Ureter (tissue), 1 donor: ENCODE data around the gene MAX. TPM values are rescaled to one million over a fixed set of nuclear protein-coding genes. Genes with fewer than 3 reads are reported as not detected.

Experiments
- DNase-seq: peaks from one replicate; pipeline ENCODE4 v3.0.0-alpha.2; 2020; ENCODE audit warnings: low spot score
- total RNA-seq: library from RNA; stranded (reverse); gene quantifications from one replicate; pipeline ENCODE4 v1.2.4, GENCODE V29; 2023
- donor health status: DM: yes; HTN: yes; CAD: no.

Gene MAX, protein sequence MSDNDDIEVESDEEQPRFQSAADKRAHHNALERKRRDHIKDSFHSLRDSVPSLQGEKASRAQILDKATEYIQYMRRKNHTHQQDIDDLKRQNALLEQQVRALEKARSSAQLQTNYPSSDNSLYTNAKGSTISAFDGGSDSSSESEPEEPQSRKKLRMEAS
- total RNA-seq = 109 TPM

DNA sequence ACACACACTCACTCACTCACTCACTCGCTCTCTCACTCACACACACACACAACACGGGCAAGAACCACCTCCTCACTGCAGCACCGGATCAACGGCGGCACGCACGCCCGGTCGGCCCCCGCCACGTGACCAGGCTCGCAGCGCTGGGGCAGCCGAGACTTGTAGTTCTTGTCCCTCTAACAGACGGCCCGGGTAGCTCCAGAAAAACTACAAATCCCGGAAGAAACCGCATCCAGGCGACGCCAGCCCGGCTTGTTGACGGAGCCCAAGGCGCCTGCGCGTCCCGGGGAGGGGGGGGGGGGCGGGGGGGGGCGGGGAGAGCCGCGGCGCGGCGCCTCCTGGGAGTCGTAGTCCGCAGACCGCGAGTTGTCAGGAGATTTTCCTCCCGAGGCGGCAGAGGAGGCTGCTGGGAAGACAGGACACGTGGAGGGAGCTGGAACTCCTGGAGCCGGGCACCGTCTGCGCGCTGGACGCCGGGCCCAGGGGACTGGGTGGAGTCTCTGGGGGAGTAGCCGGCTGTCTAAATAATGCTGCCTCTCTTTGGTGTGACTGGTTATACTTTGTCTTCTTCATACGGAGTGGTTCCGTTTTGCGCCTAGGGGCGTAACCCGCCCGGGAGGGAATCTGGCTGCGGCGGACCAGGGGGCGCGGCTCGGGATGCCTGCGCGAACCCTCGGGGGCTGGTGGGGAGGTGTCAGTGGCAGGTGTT lies at the start of gene MAX:
Gene MAX, minus strand, starts transcription at position 77 of the 709 bp plus-strand sequence. CDS start 178 bp downstream, outside the sequence.
- DNase-seq = peak; percentile 99

DNA sequence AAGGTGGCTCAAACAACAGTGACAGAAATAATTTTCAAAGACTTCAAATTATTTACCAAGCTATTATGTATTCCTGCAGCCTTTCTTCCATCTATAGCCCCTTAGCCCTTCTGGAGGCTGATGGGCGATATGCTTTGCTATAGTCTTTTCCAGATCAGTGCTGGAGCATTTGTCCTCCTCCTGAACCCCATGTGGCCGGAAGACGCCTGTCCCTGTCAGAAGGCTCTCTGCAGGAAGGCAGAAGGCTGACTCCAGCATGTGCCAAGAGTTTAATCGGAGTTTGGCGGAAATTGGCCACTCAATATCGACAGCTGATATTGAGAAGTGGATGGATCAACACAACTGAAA lies 49.3 kb upstream of the MAX start:
- DNase-seq = no peak

DNA sequence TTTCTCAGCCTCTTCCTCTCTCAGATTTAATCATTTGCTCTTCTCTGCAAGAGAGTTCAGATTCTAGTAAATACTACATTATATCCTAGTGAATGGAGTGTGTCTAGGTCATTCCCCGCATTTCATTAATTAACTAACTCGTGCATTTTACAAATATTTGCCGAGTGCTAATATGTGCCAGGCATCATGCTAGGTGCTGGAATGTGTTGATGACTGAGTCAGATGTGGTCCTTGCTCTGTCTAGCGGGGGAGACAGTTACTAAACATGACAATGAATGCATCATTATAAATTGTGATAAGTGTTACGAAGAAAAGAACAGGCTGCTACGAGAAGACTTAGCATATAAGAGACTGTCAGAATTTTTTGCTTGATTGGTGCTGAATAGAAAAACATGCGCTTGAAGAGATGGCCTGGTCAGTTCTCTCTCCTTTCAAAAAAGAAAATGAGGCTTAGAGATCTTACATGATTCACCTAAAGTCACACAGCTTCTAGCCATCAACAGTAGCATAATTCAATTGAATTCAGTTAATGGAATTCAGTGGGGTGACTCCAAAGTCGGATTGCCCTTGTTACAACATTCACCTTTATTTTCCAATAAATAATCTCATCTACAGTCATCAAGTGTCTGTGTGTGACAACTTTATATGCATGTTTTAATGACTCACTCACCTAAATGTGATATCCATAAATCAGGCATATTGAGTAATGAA lies 48.7 kb upstream of the MAX start:
- DNase-seq = no peak

GRCh38 chr14:65149116-65149515 lies 46.8 kb upstream of the MAX start:
- DNase-seq = no peak

DNA sequence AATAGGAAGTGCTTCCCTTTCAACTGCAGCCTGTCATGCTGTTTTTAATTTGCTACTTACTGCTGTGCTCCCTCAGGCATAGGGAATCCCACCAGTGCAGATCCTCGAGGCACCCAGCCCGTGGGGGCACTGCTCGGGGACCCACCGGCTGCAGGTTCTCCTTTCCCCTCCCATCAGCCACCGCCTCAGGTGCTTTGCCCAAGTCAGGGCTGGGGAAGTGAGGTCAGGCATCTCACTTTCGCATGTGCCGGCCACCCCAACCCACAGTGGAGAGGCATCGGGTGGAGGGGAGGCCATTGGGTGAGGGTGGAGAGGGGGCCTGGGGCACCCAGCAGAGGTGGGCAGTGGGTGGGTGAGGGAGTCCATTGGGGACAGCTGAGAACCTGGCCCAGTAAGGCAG lies 41.9 kb upstream of the MAX start:
- no peak for DNase-seq

DNA sequence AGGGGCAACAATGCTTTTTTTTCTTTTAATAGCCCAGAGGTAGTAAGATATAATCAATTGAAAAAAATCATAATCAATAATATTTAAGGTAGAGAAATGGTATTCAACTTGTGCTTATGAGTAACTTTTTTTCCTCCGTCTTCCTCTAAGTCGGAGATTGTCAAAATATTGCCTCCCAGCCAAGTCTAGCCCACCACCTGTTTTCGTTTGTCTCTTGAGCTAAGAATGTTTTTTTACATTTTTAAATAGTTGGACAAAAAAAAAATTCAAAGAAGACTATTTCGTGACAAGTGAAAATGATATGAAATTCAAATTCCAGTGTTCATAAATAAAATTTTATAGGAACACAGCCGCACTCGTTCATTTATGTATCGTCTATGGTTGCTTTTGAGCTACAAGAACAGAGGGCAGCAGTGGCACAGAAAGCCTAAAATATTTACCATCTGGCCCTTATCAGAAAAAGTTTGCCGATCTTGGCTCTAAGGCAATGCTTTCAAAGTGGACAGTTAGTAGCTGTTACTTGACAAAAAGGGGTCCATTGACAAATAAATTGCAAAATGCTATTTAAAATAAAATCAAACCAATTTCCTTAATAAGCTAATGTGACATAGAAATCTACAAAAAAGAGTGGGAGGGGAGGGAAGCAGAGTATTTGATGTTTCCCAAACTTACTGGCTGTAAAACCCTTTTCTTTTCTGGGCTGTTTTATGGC lies 40.8 kb upstream of the MAX start:
- no peak for DNase-seq

DNA sequence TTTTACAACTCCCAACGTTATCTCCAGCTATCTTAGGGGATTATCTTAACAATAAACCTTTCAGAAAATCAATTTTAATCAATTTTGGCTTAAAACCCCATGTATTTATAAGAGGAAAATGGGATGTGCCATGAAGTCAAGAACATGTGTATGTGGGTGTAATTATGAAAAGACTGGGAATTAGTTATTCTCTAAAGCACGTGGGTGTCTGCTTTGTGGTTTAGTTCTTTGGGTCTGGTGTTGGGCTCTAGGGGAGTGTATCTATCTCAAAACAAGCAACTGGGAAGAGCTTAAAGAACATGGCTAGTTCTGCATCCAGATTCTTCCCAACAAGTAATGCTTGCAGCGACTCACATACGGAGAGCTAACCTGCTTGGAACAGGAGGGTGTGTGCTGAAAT lies 40.1 kb upstream of the MAX start:
- DNase-seq = no peak

DNA sequence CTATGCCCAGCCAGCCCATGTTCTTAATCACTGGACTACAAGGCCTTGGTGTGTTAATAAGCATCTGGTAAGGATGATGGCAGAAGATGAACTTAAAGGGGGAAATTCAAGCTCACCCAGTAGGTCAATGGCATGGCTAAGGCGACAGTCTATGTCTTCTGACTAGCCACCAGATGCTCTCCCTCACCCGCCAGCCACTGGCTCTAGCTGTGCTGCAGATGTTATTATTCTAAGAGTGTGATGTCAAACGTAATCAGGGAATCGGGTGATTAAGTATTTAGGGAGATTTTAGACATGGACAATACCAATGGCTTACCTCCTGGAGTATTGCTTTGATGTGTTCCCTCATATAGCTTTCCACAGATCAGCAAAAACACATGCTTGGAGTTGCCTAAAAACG lies 39.2 kb upstream of the MAX start:
- DNase-seq = no peak

DNA sequence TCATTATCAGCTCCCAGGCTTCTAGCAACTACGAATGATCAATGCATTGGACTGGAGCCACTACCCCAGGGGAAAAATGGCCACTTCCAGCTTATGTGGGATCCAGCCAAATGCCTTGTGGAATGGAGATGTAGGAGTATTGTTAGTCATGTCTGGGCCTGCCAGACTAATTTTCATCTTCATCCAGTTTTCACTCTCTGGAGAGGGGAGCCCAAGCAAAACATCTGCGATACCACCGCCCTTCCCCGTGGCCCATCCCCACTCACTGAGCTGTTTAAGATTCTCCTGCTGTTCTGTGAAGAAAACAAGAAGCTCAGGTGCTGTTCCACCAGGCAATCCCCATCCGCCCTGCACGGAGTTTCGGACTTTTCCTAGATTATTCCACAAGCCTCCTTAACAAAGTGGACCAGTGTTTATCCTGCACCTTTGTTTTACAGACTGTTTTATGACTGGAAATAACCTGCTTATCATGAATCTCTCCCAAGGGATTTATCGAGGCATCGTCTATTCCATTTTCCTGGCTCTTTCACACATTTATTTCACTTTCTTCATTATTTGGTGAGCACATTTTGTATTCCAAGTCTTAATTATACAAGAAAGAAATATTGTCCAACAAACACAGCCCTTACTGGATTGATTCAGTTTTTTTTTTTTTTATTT lies 35.5 kb upstream of the MAX start:
- DNase-seq = no peak

- DNase-seq = no peak
These were observed 32.6 kb upstream of the MAX start for GRCh38 chr14:65134651-65135579.

DNA sequence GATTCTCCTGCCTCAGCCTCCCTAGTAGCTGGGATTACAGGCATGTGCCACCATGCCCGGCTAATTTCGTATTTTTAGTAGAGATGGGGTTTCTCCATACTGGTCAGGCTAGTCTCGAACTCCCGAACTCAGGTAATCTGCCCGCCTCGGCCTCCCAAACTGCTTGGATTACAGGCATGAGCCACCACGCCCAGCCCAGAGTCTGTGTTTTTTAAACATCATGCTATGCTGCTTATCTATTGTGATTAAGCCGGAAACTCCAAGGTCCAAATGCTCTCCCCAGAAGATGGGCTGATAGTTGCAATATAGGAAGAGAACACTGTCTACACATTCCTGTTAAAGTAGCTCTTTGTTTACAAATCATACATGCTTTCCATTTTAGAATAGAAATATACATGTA lies 30.5 kb upstream of the MAX start:
- no peak for DNase-seq

DNA sequence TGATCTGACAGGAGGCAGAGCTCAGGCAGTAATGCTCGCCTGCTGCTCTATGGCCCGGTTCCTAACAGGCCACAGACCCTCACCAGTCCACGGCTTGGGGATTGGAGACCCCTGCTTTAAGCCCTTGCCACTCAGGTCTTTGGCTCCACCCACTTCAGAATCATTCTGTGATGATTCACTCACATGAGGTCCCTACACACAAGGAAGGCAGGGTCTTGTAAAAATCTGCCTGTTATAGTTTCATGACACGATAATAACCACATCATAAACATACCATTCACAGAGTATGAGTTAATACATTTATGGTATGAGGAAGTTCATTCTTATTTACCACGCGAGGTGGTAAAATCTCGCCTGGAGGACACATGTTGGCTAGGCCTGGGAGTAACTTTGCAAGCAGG lies 29.0 kb upstream of the MAX start:
- DNase-seq = no peak

DNA sequence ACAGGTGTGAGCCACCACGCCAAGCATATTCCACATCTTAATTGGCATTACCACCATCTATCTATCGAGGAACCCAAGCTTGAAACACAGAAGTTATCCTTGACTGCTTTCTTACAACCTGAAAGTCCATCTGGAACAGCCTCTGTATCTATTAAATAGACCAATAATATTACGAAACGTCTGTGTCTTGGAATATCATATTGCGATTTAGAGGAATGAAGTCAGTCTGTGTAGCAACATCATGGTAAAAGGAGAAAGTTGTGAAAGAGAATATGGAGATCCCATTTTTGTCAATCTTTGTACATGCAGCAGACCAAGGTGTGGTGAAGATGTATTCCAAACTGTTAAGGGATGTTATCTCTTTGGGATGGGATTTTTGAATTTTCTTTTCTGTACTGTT lies 25.8 kb upstream of the MAX start:
- no peak for DNase-seq

DNA sequence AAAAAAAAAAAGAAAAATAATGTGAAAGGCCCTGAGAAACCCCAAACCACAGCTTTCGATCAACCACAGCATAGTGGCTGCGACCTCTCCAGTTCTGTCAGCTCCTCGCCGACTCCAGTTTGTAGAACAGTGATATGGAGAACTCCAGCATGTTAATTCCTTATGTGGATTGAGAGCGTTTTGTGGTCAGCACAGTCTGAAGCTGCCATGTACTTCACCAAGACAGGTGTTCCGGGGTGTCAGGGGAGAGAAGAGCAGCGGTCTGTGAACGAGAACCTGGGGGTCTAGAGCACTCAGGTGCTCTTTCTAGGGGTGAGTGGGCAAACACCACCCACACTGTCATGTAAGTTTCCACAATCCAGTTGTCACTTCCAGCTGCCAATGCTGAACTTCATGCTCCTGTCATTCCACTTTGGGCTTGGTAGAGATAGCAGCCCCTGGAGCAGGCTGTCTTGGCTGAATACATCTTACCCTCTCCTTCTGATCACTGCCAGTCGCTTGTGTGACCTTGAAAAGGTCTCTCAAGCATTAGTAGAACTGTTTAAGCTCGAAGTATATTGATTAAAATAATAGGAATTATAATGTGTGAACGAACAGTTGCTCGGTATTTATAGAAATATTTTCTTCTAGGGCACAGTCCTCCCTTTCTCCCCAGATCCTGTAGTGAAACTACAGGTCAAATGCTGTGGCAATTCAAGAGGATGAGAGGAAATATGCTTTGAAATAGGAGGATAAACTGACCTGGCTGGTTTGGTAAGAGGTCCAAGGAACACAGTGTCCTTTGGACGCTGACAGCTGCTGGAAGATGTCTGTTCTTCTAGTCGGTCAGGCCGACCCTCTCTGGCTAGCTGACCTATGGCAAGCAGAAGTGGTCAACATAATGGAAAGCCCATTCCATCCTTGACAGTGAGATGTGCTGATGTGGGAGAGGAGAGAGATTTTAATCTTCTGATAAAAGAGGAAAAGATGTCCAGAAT lies 15.7 kb upstream of the MAX start:
- no peak for DNase-seq

- DNase-seq = no peak
These were observed 13.3 kb upstream of the MAX start for GRCh38 chr14:65115615-65116014.

GRCh38 chr14:65110525-65110924 lies 8.2 kb upstream of the MAX start:
- DNase-seq = no peak

GRCh38 chr14:65109357-65109756 lies 7.0 kb upstream of the MAX start:
- no peak for DNase-seq

- no peak for DNase-seq
These were observed 4.9 kb upstream of the MAX start for GRCh38 chr14:65107200-65107599.

GRCh38 chr14:65106736-65107135 lies 4.4 kb upstream of the MAX start:
- DNase-seq = no peak

GRCh38 chr14:65106316-65106715 lies 4.0 kb upstream of the MAX start:
- no peak for DNase-seq
